Activated CD4-positive, CD25-positive, alpha-beta regulatory T cell treated with anti-CD3 and anti-CD28 coated beads, Interleukin-2, amount 50 U/mL, for 16 hours (primary cell): ENCODE data around the gene CCDC116.

Experiments
- DNase-seq: peaks from one replicate; pipeline ENCODE4 v3.0.0-alpha.2; 2020; ENCODE audit warnings: low read depth, low spot score

The CCDC116 gene

DNA sequence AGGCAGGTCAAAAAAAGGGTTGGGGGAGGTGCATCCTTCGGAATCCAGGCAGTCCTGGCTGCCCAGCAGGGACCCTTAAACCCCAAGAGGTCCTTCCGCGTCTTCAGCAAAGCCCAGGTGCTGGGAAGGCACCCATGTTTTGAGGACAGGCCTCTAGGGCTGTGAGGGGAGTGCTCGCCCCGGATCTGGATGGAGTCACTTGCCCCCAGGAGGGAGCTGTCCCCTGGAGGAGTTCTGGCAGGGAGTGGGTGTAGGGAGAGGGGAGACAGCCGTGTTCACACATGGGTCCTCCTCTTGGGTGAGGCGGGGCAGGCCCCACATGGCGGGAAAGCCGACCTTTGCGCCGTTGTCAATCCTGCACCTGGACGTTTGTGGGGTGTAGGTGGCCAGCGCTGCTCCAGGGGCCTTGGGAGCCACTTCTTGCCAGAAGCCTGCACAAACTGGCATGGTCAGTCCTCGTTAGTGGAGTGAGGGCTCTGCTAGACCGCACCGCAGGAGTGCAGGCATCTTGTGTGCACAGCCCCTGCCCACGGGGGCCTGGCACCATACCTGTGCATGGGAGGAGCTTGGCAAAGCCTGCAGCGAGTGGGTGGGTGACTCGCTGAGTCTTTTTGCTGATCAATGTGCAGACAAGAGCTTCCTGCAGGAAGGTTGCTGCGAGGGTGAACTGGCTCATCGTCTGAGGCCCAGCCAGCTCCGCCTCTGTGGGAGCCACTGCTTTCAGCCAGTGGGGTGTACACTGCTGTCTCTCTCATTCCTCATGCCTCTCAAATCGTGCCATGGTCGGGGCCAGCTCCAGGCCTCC, 49.2 kb downstream of the CCDC116 start:
- no peak for DNase-seq

DNA sequence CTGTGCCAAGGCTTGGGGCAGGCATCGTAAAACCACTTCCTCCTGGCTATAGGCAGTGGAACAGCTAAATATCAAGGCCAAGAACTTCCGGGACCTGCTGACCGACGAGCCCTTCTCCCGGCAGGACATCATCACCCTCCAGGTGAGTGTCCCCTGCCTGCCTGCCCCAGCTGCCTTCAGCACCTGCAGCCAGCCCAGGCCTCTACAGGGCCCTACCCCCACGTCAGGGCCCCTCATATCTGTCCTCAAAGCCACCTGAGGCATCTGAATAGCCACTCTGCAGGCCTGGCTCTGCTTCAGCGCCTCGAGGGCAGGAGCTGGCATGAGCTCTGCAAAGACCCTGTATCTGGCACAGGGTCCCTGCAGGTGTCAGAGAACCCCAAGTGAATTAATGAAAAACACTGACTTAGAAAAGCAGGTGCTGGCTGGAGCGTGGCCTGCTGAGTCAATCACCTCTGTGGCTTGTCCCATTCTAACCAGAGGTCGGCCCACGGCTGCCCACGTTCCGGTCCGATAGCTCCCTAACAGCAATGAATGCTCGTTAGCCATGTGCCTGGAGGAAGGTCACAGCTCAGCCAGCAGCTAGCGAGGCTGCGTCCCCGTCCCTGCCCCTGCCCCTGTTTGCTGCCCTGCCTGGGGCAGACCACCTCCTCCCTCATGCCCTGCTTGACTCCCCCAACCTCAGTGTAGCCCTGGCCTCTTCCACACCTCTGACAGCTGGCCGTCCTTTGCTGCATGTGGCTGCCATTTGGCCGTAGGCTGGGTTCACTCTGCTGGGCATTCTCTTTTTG, 50.0 kb downstream of the CCDC116 start:
- DNase-seq = no peak

DNA sequence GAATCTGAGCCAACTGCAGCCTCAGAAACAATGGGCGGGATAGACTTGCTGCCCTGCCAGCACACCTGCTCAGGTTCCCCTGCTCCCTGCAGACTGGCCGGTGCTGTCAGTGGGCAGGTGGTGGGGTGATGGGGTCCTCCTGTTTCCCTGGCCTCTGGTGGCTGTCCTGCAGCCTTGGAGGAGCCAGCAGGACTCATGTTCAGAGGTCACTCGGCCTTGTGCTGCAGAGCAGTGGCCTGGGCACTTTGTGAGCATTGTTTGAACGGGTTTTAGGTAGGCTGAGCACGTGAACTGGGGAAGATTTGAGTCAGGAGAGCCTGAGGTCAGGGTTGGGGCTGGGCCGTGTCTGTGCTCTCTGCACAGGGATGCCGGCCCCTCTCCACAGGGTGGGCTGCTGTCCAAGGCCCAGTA, 50.8 kb downstream of the CCDC116 start:
- no peak for DNase-seq

DNA sequence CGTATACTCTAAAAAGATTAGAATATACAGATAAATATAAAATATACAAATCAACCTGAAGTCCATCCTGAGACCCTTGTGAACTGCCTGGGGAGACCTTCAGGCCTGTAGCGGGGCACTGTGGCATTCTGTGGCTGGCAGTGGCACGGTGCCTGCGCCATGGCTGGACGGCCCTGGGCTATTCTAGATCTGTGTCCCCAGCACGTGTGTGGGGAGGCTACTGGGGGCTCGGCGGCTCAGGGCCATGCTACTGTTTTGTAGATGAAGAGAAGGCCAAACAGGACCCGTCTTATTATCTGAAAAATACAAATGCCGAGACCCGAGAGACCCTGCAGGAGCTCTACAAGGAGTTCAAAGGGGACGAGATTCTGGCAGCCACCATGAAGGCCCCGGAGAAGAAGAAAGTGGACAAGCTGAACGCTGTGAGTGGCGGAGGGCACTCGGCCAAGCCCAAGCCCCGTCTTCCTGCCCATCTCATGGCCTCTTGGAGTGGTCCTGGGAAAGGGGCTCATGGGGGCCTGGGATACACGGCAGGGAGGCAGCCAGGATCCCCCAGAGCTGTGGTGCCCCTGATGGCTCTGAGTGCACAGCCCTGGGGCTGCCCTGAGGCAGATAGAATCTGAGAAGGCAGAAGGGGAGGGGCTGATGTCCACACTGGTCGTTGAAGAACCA, 52.1 kb downstream of the CCDC116 start:
- DNase-seq = no peak

DNA sequence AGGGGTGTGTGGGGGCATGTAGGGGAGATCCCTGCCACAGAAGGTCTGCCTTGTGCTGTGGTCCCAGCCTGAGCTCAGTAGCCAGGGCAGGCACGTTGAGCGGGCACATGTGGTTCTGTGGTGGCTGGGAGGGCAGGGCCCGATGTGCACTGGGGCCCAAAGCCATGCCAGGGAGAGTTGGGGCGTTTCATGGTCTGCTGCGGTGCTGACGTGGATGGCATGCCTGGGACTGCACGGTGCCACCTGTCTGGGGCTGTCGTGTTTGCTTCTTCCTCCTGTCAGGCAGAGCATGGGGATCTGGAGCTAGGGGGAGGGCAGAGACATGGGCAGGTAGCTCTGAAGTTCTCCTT, 52.6 kb downstream of the CCDC116 start:
- DNase-seq = no peak

DNA sequence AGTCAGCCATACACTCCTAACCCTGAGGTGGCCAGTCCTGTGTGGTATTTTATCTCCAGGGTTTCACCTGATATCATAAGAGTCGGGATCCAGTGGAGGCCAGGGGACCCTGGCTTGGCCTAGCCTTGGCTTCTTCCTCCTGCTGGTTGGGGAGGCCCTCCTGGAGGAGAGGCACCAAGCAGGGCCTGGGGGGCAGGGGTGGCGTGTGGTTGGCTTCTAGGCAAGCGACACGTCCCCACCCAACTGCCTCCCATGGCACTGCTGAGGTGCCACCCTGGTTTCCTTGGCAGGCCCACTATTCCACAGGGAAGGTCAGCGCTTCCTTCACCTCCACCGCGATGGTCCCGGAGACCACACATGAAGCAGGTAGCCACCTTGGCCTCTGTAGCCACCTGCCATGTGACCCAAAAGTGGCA, 53.6 kb downstream of the CCDC116 start:
- DNase-seq = no peak
